ENCODE results near the gene EVA1A.

The EVA1A gene

GRCh38 chr2:75577280-75577679 is 16.5 kb upstream of the EVA1A start:
- H3K4me3 ChIP-seq (ENCODE audit: low read depth, low read length) = no peak overlapping the region
- no peaks in the 10 kb centered on the region for H3K36me3 ChIP-seq (ENCODE audit: control insufficient read depth in 2 of 2, insufficient read depth in 1 of 2, low read length in 2 of 2)
- no peaks in the 10 kb centered on the region for H3K9me3 ChIP-seq (ENCODE audit: control insufficient read depth, insufficient read depth, low read depth, low read length)
- ChIA-PET POLR2A (no interaction called here), CTCF (no interaction called here)
- H3K4me1 ChIP-seq (ENCODE audit: control insufficient read depth, insufficient read depth, low read length) = no peaks in the 10 kb centered on the region
- H3K27ac ChIP-seq (ENCODE audit: extremely low read depth, low read depth, low read length) = no peak overlapping the region
- no peak for TF ChIP-seq ZSCAN5A (tag by site-specific recombination; IDR thresholded peaks at IDR 0.05)
- TF ChIP-seq ZBTB49 (tag by site-specific recombination; IDR thresholded peaks at IDR 0.05; ENCODE audit: low read depth) = no peak
- no peak for TF ChIP-seq ZNF155 (tag by site-specific recombination; IDR thresholded peaks at IDR 0.05)
- TF ChIP-seq ZNF449 (tag by site-specific recombination; IDR thresholded peaks at IDR 0.05) = no peak
- TF ChIP-seq ZNF132 (tag by site-specific recombination; IDR thresholded peaks at IDR 0.05; ENCODE audit: borderline replicate concordance) = no peak
- no peak for TF ChIP-seq FEZF1 (tag by site-specific recombination; IDR thresholded peaks at IDR 0.05)

- CTCF ChIA-PET = interaction anchor here (0.7 to 2.9 kb wide), 7 partner anchors 10 to 596 kb away, joined by 3 to 10 read pairs (median 4); no protein-coding TSS in a partner anchor
- POLR2A ChIA-PET = no interaction called here
- Histone ChIP-seq H3K9me3 (ENCODE audit: control insufficient read depth, insufficient read depth, low read depth, low read length) (no peaks in the 10 kb centered on the region), H3K4me3 (ENCODE audit: low read depth, low read length) (no peak overlapping the region), H3K27ac (ENCODE audit: extremely low read depth, low read depth, low read length) (no peak overlapping the region), H3K36me3 (ENCODE audit: control insufficient read depth in 2 of 2, insufficient read depth in 1 of 2, low read length in 2 of 2) (no peaks in the 10 kb centered on the region), H3K4me1 (ENCODE audit: control insufficient read depth, insufficient read depth, low read length) (no peaks in the 10 kb centered on the region)
- no peak for TF ChIP-seq ZBTB10 (tag by site-specific recombination; IDR thresholded peaks at IDR 0.05)
- no peak for TF ChIP-seq ZNF585B (tag by site-specific recombination; IDR thresholded peaks at IDR 0.05)
- no peak for TF ChIP-seq ZBTB21 (tag by site-specific recombination; IDR thresholded peaks at IDR 0.05)
- TF ChIP-seq ZBTB6 (tag by site-specific recombination; IDR thresholded peaks at IDR 0.05) = no peak
- TF ChIP-seq ZSCAN23 (tag by site-specific recombination; IDR thresholded peaks at IDR 0.05) = no peak
- no peak for TF ChIP-seq OSR2 (tag by site-specific recombination; IDR thresholded peaks at IDR 0.05)
- no peak for TF ChIP-seq ZNF776 (tag by site-specific recombination; IDR thresholded peaks at IDR 0.05; ENCODE audit: borderline replicate concordance)
- TF ChIP-seq ZNF138 (tag by site-specific recombination; IDR thresholded peaks at IDR 0.05; ENCODE audit: borderline replicate concordance) = no peak
- no peak for TF ChIP-seq MZF1 (tag by site-specific recombination; IDR thresholded peaks at IDR 0.05; ENCODE audit: borderline replicate concordance)
These were observed 13.4 kb upstream of the EVA1A start for GRCh38 chr2:75574106-75574505.
